Measurements from ENCODE around the gene HS2ST1.

The HS2ST1 gene

GRCh38 chr1:86913399-86913895 is 988 bp upstream of the HS2ST1 start:
- Histone ChIP-seq H3K27me3 (ENCODE audit: insufficient read depth, low read length, poor library complexity, severe bottlenecking) (no peaks in the 10 kb centered on the region), H3F3A (ENCODE audit: low read depth) (no peaks in the 10 kb centered on the region), H3K9me3 (ENCODE audit: insufficient read depth, low read depth, low read length) (no peaks in the 10 kb centered on the region), H3K9me2 (replicated peaks; ENCODE audit: low read depth, low read length) (no peaks in the 10 kb centered on the region), H4K20me1 (ENCODE audit: insufficient read depth, low read length, poor library complexity, severe bottlenecking) (peaks cover 59% of the 10 kb centered on the region), H3K36me3 (ENCODE audit: insufficient read depth, low read length) (no peaks in the 10 kb centered on the region), H3K4me2 (ENCODE audit: low read depth, low read length, poor library complexity, severe bottlenecking) (peak overlapping the region; percentile 96), H3K4me1 (ENCODE audit: insufficient read depth, low read length, poor library complexity, severe bottlenecking) (peaks cover 60% of the 10 kb centered on the region), H3K79me2 (ENCODE audit: insufficient read depth, low read length) (peaks cover 89% of the 10 kb centered on the region), H3K4me3 (ENCODE audit: low read length, poor library complexity, severe bottlenecking) (peak overlapping the region; percentile 97), H3K9ac (ENCODE audit: low read depth, low read length, poor library complexity, severe bottlenecking) (peak overlapping the region; percentile 94), H2AFZ (ENCODE audit: low read length) (peak overlapping the region; percentile 73)
- TF ChIP-seq CTCF (conservative IDR thresholded peaks at IDR 0.05; ENCODE audit: low read length) (no peak), EZH2phosphoT487 (IDR thresholded peaks at IDR 0.05; ENCODE audit: borderline replicate concordance) (no peak)

- peaks cover 55% of the 10 kb centered on the region for H3K4me1 ChIP-seq (ENCODE audit: insufficient read depth, low read length, poor library complexity, severe bottlenecking)
- peak within 1 kb of the TSS; percentile 94 for H3K9ac ChIP-seq (ENCODE audit: low read depth, low read length, poor library complexity, severe bottlenecking)
- TF ChIP-seq CTCF (conservative IDR thresholded peaks at IDR 0.05; ENCODE audit: low read length) = no peak
- no peak for TF ChIP-seq EZH2phosphoT487 (IDR thresholded peaks at IDR 0.05; ENCODE audit: borderline replicate concordance)
- peak within 1 kb of the TSS; percentile 96 for H3K4me2 ChIP-seq (ENCODE audit: low read depth, low read length, poor library complexity, severe bottlenecking)
- H4K20me1 ChIP-seq (ENCODE audit: insufficient read depth, low read length, poor library complexity, severe bottlenecking) = peaks cover 53% of the 10 kb centered on the region
- H3K79me2 ChIP-seq (ENCODE audit: insufficient read depth, low read length) = peaks cover 85% of the 10 kb centered on the region
- H3F3A ChIP-seq (ENCODE audit: low read depth) = no peaks in the 10 kb centered on the region
- no peaks in the 10 kb centered on the region for H3K9me3 ChIP-seq (ENCODE audit: insufficient read depth, low read depth, low read length)
- no peaks in the 10 kb centered on the region for H3K9me2 ChIP-seq (replicated peaks; ENCODE audit: low read depth, low read length)
- H2AFZ ChIP-seq (ENCODE audit: low read length) = peak within 1 kb of the TSS; percentile 91
- H3K4me3 ChIP-seq (ENCODE audit: low read length, poor library complexity, severe bottlenecking) = peak within 1 kb of the TSS; percentile 97
- H3K36me3 ChIP-seq (ENCODE audit: insufficient read depth, low read length) = no peaks in the 10 kb centered on the region
- no peaks in the 10 kb centered on the region for H3K27me3 ChIP-seq (ENCODE audit: insufficient read depth, low read length, poor library complexity, severe bottlenecking)
These were observed 387 bp upstream of the HS2ST1 start, which contains the start of gene SELENOF for GRCh38 chr1:86913896-86914600. Gene SELENOF (minus strand): TSS chr1:86914126. CDS start chr1:86914111, 15 bp downstream.

- no peaks in the 10 kb centered on the region for H3K9me3 ChIP-seq (ENCODE audit: insufficient read depth, low read depth, low read length)
- TF ChIP-seq EZH2phosphoT487 (IDR thresholded peaks at IDR 0.05; ENCODE audit: borderline replicate concordance) (no peak), CTCF (conservative IDR thresholded peaks at IDR 0.05; ENCODE audit: low read length) (no peak)
- peak overlapping the region; percentile 94 for H3K4me3 ChIP-seq (ENCODE audit: low read length, poor library complexity, severe bottlenecking)
- peaks cover 63% of the 10 kb centered on the region for H3K4me1 ChIP-seq (ENCODE audit: insufficient read depth, low read length, poor library complexity, severe bottlenecking)
- peak overlapping the region; percentile 91 for H2AFZ ChIP-seq (ENCODE audit: low read length)
- peak overlapping the region; percentile 95 for H3K4me2 ChIP-seq (ENCODE audit: low read depth, low read length, poor library complexity, severe bottlenecking)
- H3K9ac ChIP-seq (ENCODE audit: low read depth, low read length, poor library complexity, severe bottlenecking) = peak overlapping the region; percentile 91
- H3F3A ChIP-seq (ENCODE audit: low read depth) = no peaks in the 10 kb centered on the region
- H3K36me3 ChIP-seq (ENCODE audit: insufficient read depth, low read length) = no peaks in the 10 kb centered on the region
- H3K79me2 ChIP-seq (ENCODE audit: insufficient read depth, low read length) = peaks cover 85% of the 10 kb centered on the region
- no peaks in the 10 kb centered on the region for H3K9me2 ChIP-seq (replicated peaks; ENCODE audit: low read depth, low read length)
- no peaks in the 10 kb centered on the region for H3K27me3 ChIP-seq (ENCODE audit: insufficient read depth, low read length, poor library complexity, severe bottlenecking)
- peaks cover 46% of the 10 kb centered on the region for H4K20me1 ChIP-seq (ENCODE audit: insufficient read depth, low read length, poor library complexity, severe bottlenecking)
These were observed 732 bp downstream of the HS2ST1 start for GRCh38 chr1:86914998-86915736.
